Activated CD8-positive, alpha-beta memory T cell treated with anti-CD3 and anti-CD28 coated beads for 1 hour (primary cell): ENCODE results near the gene FAM240A.
"Not testable (repeated sequence)": the region's sequence is repeated elsewhere in the genome, so short reads cannot be mapped to it uniquely, and the experiment has no call there.

Experiments
- DNase-seq, 2 donors: peaks; one replicate each; pipeline ENCODE4 v3.0.0-alpha.2; 2020; ENCODE audit warnings: low read depth in 1 of 2; ENCODE audit errors: extremely low read depth in 1 of 2

FAM240A gene

DNA sequence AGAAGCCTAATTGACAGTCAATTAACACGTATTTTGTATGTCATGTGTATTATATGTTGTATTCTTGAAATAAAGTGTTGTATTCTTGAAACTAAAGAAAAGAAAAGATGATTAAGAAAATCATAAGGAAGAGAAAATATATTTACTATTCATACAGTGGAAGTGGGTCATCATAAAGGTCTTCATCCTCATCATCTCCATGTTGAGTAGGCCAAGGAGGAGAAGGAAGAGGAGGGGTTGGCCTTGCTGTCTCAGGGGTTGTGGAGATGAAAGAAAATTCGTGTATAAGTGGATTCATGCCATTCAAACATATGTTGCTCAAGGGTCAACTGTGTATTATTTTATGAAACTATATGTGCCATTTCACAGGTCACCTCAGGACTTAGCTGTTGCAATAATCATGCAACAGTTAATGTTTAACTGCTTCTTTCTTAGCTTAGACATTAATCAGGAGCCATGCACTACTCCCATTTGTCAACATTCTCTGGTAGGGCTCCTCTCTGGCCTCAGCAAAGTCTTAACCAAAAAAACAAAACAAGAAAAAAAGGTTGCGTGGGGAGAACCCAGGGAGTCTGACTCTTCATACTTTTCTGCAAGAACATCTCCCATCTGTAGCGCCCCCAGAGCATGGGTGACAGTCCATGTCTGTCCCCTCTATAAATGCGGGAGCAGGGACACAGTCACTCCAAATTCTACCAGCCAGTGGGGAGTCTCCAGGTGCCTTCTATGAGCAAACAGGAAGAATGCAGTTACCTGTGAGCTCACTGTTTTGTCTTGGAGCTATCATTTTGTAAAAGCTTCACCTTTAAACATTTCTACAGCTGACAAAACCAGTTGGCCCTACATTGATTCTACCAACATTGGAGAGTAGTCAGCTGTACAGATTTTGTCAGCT, 26.3 kb upstream of the FAM240A start:
- DNase-seq, result no peak

DNA sequence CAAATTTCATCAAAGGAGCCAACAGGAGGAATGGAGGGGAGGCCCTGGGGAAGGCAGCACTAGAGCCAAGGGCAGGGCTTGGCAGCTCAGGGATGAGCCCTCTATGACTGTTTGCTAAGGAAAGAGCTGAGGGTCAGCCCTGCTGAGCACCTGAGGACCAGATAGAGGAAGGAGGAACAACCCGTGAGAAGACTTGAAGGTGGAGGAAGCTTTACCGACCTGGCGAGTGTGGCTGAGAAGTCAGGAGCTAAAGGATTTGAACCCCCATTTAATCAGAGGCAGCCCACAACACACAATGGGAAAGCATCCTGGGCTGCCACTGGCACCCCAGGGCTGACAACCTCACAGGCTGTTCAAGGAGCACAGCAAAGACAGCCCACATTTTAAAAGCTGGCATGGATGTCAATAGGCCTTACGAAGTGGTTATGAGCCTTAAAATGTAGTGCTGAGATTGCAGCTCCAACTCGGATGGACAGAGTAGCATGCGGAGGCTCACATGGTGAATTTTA, 25.5 kb upstream of the FAM240A start:
- no peak for DNase-seq

DNA sequence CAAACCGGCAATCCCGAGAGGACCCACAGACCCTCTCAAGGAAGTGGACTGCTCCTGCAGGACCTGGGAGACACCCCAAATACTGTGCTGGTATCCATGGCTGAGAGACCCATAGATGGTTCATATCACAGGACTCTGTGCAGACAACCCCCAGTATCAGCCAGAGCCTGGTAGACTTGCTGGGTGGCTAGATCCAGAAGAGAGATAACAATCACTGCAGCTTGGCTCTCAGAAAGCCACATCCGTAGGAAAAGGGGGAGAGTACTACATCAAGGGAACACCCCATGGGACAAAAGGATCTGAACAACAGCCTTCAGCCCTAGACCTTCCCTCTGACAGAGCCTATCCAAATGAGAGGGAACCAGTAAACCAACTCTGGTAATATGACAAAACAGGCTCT, 25.1 kb upstream of the FAM240A start:
- not testable (repeated sequence) for DNase-seq

DNA sequence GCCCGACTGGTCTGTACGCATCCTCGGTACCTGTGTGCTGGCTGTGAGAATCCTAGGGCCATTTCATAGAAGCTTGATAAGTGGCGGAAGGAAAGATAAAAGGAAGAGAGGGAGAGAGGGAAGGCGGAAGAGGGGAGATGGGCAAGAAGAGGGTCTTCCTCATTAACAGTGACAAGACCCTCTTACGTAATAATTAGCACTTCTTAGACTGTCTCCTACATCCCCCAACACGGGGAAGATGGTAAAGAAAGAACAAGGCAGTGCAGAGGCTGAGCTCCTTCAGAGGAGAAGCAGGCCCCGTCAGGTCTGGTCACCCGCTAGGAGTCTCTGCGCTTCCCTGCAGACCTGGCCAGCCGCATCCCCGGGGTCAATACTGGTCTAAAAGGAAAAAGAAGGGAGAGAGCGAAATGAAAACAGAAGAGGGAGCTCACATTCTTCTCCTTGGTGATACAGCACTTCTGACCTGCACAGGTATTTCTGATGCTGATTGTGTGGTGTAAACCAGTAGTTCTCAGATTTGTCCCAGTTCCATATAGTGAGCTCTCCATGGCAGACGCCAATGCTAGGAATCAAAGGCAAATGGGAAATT, 19.0 kb upstream of the FAM240A start:
- no peak for DNase-seq

DNA sequence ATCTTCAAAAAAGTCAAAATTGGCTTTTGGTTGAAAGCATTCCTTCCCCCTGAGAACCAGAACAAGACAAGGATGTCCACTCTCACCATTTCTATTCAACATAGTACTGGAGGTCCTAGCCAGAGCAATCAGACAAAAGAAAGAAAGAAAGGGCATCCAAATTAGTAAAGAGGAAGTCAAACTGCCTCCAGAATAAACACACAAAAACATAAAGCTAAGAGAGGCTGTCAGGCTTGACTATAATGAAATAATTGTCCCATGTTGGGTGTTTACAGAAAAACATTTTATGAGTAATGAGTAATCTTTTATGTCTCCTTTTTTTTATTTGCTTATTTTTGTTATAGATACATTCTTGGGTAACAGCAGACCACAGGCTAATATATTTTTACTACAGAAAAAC, 18.3 kb upstream of the FAM240A start:
- no peak for DNase-seq

DNA sequence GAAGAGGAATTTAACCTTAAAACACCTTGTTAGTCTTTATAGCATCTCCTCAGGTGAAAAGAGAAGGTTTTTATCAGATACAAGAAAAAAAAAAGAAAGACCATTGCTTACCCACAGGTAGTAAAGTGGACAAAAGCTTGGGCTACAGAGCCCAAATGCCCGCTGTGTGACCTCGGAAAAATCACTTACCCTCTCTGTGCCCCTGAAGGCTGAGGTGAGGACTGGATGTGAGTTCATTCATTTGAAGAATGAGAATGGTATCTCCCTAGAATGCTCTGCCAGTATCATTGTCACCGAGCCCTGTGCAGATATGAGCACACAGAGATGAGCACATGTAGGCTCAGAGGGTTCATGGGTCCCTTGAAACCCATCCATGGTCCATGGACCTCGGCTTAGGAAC, 17.6 kb upstream of the FAM240A start:
- no peak for DNase-seq

DNA sequence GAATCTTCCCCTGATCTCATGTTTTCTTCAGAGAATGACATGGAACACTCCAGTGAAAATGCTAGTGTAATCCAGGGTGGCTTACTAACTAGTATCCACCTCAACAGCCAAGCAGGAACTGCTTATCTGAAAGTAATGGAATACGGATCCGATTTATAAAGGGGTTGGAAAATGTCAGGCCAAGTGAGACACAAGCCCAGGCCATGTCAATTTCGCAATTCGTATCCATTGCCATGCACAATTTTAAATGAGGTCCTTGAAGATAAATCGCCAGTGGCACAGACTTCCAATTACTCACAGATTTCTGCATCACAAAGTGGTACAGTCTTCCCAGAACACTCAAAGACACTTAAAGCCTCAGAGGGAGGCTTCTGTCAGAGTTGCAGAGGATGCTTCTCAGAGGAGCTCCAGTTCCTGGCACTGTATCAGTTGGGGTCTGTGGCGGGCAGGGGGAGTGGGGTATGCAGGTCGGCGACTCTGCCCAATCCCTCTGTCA, 16.5 kb upstream of the FAM240A start:
- no peak for DNase-seq

DNA sequence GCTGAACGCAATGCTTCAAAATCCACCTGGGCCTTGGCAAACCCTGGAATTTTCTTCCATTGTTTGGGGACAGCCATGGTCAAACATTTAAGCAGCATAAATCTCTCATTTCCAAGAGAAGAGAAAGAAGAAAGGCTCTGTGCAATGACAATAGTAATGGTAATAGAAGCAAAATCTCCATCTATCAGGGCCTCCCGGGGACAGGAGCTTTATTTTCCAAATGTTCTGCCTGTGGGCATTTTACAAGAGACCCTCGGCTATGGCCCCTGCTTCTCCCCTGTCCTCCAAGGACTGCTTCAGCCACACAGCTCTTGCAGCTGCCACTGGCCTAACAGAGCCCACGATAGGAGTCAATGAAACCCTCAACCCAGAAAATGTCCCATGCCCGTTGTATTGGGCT, 12.7 kb upstream of the FAM240A start:
- DNase-seq, result no peak

DNA sequence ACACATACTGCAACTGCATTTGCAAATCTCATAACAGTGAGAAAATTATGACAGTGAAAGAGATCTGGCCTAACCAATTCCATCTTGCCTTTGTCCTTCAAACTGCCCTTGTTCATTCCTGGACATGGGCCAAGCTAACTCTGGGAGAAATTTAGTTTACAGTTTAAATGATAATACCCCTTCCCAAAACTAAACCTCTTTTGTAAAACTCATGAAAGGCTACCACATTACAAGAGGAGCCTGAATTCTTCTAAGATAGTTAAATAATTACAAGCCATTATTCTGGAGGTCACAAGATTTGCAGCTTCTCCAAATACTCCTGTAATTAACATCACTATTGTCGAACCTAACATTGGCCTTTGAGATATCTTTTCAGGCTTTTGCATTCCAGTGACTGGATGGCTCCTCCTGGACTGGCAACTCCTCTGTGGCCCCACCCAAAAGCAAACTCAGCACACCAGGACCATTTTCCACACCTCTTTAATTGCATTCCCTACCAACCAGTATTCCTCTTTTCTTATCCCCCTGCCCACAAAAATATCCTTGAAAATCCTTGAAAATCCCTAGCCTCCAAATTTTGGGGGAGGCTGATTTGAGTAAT, 8.8 kb upstream of the FAM240A start:
- DNase-seq, result no peak

DNA sequence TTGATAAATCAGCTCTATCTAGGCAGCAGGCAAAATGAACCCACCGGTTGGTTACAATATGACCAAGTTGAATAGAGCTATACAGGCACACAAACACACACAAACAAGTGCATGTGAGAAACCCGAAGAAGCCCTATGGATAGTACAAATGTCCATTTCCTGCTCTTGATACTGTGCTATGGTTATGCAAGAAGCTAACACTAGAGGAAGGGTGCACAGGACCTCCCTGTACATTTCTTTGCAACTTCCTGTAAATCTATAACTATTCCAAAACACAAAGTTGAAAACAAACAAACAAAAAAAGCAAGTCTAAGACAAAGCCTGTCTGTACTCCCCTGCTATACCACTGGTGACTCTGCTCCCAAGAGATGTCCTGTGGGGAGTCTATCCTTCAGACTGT, 8.2 kb upstream of the FAM240A start:
- no peak for DNase-seq

DNA sequence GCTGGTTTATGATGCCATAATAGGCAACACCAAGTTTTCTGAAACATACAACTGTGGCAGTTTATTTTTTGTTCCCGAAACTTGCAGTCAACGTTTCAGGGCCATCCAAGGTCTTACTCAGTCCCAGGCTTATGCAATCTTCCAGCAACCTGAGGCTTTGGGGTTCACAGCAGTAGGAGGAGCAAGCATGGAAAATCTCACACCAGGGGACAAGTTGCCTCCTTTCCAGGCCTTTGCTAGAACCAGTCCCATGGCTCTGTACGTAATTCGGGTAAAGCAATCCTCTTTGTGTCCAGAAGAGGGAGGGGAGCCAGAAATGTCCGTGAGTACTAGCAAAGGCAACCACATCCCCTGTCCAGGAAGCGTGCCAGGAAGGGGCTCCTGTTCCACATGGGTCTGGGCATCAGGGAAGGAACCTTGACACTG, 4.7 kb upstream of the FAM240A start:
- DNase-seq, result no peak

DNA sequence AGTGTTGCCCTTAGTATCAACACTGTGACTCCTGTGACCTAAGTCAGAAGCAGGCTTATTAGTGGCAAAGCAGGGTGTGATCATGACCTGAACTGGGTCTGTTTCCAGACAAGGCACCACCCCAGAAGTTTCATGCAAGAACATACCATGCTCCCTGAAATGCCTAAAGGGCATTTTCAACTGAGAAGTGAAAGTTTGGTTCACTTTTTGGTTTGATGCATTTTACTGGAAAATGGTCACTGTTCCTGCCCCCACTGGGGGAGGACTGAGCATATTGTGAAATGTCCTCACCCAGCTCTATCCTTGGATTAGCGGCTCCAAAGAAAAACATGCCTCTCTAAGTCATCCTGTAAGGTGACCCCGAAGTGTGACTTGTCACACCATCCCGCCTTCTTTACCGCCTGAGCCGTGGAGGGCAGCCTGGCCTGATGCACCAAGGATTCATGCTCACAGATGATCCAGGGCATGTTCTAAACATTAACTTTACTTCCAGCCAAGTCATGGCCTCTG, 3.1 kb upstream of the FAM240A start:
- no peak for DNase-seq

DNA sequence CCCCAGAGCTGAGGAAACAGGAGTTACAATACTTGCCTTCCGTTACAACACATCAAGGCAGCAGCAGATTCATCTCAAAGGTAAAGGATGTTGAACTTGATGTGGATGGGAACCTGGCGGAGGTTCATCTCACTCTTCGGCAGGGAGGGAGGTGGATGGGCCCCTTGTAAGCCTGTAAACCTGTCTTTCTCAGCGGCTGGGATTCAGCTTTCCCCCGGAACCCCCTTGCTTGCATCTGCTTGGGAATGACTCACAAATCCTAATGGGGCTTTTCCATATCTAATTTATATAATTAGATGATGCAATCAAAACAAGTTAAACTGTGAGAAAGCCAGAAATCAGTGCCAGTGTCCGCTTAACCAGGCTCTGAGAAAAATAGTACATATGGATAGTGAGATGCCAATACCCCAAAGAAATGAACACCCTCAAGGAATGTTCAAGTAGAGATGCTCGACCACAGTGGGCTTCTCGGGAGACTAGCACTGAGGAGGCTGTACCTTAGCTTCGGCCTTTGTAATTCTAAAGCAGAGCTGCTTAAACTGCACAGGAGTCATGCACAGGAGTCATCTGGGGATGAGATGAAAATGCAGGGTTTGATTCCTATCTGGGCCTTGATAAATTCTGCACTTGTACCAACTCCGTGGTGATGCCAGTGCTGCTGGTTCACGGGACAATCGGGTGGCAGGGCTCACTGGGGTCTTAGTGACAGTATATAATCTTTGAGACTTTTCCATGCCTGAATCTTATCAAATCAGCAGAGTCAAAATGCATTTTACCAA, 2.2 kb upstream of the FAM240A start:
- DNase-seq, result no peak

DNA sequence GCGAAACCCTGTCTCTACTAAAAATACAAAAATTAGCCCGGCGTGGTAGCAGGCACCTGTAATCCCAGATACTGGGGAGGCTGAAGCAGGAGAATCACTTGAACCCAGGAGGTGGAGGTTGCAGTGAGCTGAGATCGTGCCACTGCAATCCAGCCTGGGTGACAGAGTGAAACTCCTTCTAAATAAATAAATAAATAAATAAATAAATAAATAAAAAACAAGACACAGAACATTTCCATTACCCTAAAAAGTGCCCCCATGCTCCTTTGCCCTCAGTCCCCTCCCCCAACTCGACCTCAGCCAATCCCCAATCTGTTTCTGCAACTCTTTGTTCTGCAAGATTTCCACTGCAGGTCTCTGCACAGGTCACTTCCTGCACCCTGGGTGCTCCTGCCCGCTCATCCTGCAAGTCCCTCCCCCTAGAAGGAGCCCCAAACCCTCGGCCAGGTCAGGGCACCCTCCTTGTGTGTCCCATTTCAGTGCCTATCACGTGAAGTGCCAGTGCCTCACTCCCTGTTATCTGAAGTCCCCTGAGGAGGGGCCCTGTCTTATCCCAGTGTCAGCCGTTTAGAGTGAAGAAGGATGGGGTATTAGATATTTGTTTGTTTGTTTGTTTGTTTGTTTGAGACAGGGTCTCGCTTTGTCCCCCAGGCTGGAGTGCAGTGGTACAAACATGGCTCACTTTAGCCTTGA, 1.1 kb downstream of the FAM240A start:
- DNase-seq, result no peak

DNA sequence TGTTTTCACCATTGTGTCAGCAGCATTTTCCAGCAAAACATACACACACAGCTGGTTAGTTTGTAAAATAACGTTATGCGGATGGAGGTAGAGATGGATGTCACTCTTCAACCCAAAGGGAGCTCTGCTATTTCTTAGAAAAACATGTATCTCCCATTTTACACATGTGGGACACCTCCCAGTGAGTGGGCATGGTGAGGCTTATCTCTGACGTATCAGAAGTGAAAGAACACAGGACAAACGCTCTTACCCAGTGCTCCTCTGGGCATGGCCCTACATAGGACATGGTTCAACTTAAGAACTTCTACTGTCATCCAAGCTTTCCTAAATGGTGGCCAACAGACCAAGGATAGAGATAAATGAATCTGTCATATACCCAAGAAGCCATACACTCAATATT, 2.1 kb downstream of the FAM240A start:
- DNase-seq, result no peak

DNA sequence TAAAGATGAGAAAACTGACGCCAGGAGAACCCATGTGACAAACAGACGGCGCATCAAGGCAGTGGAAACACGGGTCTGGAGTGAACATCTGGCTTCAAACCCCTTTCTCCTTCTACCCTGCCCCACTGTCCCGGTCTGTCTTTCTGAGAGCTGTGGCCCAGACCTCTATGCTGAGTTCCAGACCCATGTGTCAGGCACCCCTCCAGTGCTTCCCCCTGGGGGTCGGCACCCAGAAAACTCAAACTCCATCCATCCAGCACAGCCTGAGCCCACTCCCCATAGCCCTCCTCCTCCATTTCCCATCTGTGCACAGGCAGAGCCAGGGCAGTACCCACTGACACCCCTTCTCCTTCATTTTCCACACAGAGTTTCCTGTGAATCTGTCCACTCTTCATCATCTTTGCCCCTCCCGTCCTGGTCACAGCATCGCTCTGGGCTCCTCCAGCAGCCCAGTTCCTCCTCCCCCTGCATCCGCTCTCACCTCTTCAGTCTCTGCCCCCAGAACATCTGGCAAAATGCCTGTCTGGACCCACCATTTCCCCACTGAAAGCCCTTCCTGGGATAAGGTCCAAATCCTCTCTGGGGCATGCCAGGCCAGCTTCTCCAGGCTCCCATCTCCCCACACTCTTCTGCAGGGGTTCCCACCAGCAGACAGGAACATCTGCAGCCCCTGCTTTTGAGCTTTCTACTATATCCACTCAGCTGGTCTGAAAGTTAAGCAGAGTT, 2.9 kb downstream of the FAM240A start:
- DNase-seq, result no peak

DNA sequence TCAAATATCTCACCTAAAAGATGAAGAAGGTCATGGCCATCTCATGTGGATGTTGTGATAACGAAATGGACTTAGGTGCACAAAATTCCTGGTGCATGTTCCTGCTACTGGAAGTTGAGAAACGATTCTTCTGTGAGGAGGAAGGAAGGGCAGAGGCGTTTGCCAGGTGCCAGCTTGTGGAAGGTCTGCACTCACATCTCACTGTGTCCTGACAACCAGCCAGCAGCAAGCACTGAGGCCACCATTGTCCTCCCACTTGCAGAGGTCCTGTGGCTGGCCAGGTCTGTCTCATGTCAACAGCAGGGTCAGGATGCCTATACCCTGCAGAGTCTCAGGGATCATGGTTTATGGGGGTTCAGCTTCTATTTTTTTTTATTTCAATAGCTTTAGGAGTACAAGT, 3.7 kb downstream of the FAM240A start:
- DNase-seq, result no peak

DNA sequence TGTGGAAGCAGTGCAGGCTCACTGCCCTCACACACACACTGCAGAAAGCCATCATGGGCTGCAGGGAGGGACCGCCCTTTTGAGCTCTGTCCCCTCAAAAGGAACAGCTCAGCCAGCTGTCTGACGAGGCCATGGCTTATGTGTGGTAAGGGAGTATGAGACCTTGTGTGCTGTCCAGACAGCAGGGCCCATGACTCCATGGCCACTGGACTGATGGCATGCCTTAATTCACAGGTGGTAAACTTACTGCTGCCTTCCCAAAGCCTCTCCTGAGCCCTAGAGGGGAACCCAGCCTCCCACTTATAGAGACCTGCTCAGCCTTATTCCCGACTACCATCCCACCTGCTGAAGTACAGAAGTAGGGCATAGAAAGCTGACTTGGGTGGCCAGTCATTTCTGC, 5.6 kb downstream of the FAM240A start:
- DNase-seq, result no peak
